Measurements from ENCODE around the gene C5AR2.

The C5AR2 gene

GRCh38 chr19:47306303-47306702 is 25.7 kb upstream of the C5AR2 start:
- WGBS, result 97% methylated on average over 3 of the region's 3 CpGs
- no peak overlapping the region for H2BK5ac ChIP-seq (ENCODE audit: low read depth, low read length, poor library complexity, severe bottlenecking)

DNA sequence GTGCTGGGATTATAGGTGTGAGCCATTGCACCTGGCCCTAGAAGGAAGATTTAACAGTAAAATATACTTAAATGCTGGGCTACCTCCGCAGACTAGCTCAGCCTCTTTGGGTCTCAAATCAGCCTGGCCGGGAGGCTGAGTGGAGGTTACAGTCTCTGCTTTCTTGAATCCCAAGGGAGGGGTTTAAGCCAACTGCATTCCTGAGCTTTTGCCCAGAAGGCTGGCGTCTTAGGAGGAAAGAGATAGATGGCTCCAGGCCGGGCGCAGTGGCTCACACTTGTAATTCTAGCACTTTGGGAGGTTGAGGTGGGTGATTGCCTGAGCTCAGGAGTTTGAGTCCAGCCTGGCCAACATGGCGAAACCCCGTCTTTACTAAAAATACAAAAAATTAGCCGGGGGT is 22.9 kb upstream of the C5AR2 start:
- Histone ChIP-seq H3K4me2 (ENCODE audit: low read length, poor library complexity, severe bottlenecking) (no peak overlapping the region), H4K8ac (ENCODE audit: low read length) (no peak overlapping the region), H2BK12ac (ENCODE audit: low read length in 2 of 2) (no peak overlapping the region), H3K14ac (ENCODE audit: low read length in 2 of 2) (no peak overlapping the region), H3K23ac (ENCODE audit: low read length in 2 of 2) (no peak overlapping the region), H3K27me3 (ENCODE audit: control insufficient read depth in 1 of 2, insufficient read depth in 1 of 2, low read length in 2 of 2) (peaks cover 6 to 16% of the 10 kb centered on the region in 2 experiments), H3K27ac (ENCODE audit: low read length, poor library complexity, severe bottlenecking) (no peak overlapping the region), H3K9me3 (ENCODE audit: control insufficient read depth, low read length) (no peaks in the 10 kb centered on the region), H2BK120ac (ENCODE audit: low read depth, low read length) (no peak overlapping the region), H3K4me1 (ENCODE audit: control insufficient read depth, insufficient read depth, low read depth, low read length) (peaks cover 1% of the 10 kb centered on the region), H2BK15ac (ENCODE audit: low read depth, poor library complexity, severe bottlenecking) (no peak overlapping the region), H4K91ac (ENCODE audit: low read length) (no peak overlapping the region), H2BK5ac (ENCODE audit: low read depth, low read length, poor library complexity, severe bottlenecking) (no peak overlapping the region), H3K4ac (ENCODE audit: low read depth in 1 of 2, low read length in 2 of 2) (no peak overlapping the region), H2AK5ac (ENCODE audit: low read length, severe bottlenecking) (no peak overlapping the region), H2AFZ (ENCODE audit: low read depth, low read length) (no peak overlapping the region), H3K36me3 (ENCODE audit: control insufficient read depth in 1 of 2, insufficient read depth in 2 of 2, low read depth in 1 of 2, low read length in 2 of 2) (no peaks in the 10 kb centered on the region), H3K79me1 (replicated peaks; ENCODE audit: low read length, poor library complexity, severe bottlenecking) (no peaks in the 10 kb centered on the region), H3K18ac (ENCODE audit: low read depth in 1 of 2, low read length in 2 of 2) (no peak overlapping the region), H3K4me3 (ENCODE audit: insufficient read depth in 1 of 2, low read depth in 1 of 2, low read length in 2 of 2) (no peak overlapping the region), H3K9ac (ENCODE audit: low read length) (no peak overlapping the region)
- DNase-seq, result no peak
- WGBS, result 89% methylated on average over 8 of the region's 8 CpGs

More at GRCh38 chr19:47306303-47306702, 25.7 kb upstream of the C5AR2 start:
- Histone ChIP-seq H3K36me3 (ENCODE audit: control insufficient read depth in 1 of 2, insufficient read depth in 2 of 2, low read depth in 1 of 2, low read length in 2 of 2) (no peaks in the 10 kb centered on the region), H2BK15ac (ENCODE audit: low read depth, poor library complexity, severe bottlenecking) (no peak overlapping the region), H2BK12ac (ENCODE audit: low read length in 2 of 2) (no peak overlapping the region), H3K18ac (ENCODE audit: low read depth in 1 of 2, low read length in 2 of 2) (no peak overlapping the region), H3K4me3 (ENCODE audit: insufficient read depth in 1 of 2, low read depth in 1 of 2, low read length in 2 of 2) (no peak overlapping the region), H3K79me1 (replicated peaks; ENCODE audit: low read length, poor library complexity, severe bottlenecking) (no peaks in the 10 kb centered on the region), H3K4ac (ENCODE audit: low read depth in 1 of 2, low read length in 2 of 2) (no peak overlapping the region), H3K9ac (ENCODE audit: low read length) (no peak overlapping the region), H3K27me3 (ENCODE audit: control insufficient read depth in 1 of 2, insufficient read depth in 1 of 2, low read length in 2 of 2) (peaks cover 6 to 16% of the 10 kb centered on the region in 2 experiments), H3K23ac (ENCODE audit: low read length in 2 of 2) (no peak overlapping the region), H3K4me1 (ENCODE audit: control insufficient read depth, insufficient read depth, low read depth, low read length) (no peaks in the 10 kb centered on the region), H2AFZ (ENCODE audit: low read depth, low read length) (no peak overlapping the region), H3K14ac (ENCODE audit: low read length in 2 of 2) (no peak overlapping the region), H3K4me2 (ENCODE audit: low read length, poor library complexity, severe bottlenecking) (no peak overlapping the region), H4K8ac (ENCODE audit: low read length) (no peak overlapping the region), H2BK120ac (ENCODE audit: low read depth, low read length) (no peak overlapping the region), H4K91ac (ENCODE audit: low read length) (no peak overlapping the region), H3K9me3 (ENCODE audit: control insufficient read depth, low read length) (no peaks in the 10 kb centered on the region), H3K27ac (ENCODE audit: low read length, poor library complexity, severe bottlenecking) (no peak overlapping the region), H2AK5ac (ENCODE audit: low read length, severe bottlenecking) (no peak overlapping the region)
- no peak for DNase-seq

DNA sequence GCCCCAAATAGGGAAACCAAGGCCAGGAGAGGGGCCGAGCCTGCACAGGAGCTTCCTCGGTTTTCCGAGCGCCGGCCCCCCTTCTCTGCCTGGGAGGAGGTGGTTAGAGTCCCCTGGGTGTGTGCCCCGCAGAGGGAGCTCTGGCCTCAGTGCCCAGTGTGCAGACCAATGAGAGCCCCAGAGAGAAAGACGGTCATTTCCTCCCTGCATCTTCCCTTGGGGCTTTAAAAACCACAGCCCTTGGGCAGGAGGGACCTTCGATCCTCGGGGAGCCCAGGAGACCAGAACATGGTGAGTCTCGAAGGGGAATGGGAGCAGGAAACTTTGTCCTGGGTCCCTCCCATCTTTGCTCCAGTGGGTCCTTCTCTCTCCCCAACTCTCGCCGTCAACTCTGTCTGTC is 22.4 kb upstream of the C5AR2 start, which contains the start of gene C5AR1:
Gene C5AR1 (plus strand): TSS at position 254 of the 400 bp plus-strand sequence. CDS start 35 bp downstream, at position 289.
- Histone ChIP-seq H2BK5ac (ENCODE audit: low read depth, low read length, poor library complexity, severe bottlenecking) (no peak within 1 kb of the TSS), H3K4me1 (ENCODE audit: control insufficient read depth, insufficient read depth, low read depth, low read length) (peaks cover 1% of the 10 kb centered on the region), H3K23ac (ENCODE audit: low read length in 2 of 2) (no peak within 1 kb of the TSS), H2AK5ac (ENCODE audit: low read length, severe bottlenecking) (no peak within 1 kb of the TSS), H3K18ac (ENCODE audit: low read depth in 1 of 2, low read length in 2 of 2) (peak within 1 kb of the TSS in 1 of 2 experiments; percentile 9), H3K4ac (ENCODE audit: low read depth in 1 of 2, low read length in 2 of 2) (no peak within 1 kb of the TSS), H4K8ac (ENCODE audit: low read length) (no peak within 1 kb of the TSS), H2BK120ac (ENCODE audit: low read depth, low read length) (no peak within 1 kb of the TSS), H2AFZ (ENCODE audit: low read depth, low read length) (no peak within 1 kb of the TSS), H2BK12ac (ENCODE audit: low read length in 2 of 2) (no peak within 1 kb of the TSS), H3K4me2 (ENCODE audit: low read length, poor library complexity, severe bottlenecking) (no peak within 1 kb of the TSS), H3K9ac (ENCODE audit: low read length) (no peak within 1 kb of the TSS), H3K27me3 (ENCODE audit: control insufficient read depth in 1 of 2, insufficient read depth in 1 of 2, low read length in 2 of 2) (peaks cover 6 to 16% of the 10 kb centered on the region in 2 experiments), H3K79me1 (replicated peaks; ENCODE audit: low read length, poor library complexity, severe bottlenecking) (no peaks in the 10 kb centered on the region), H3K14ac (ENCODE audit: low read length in 2 of 2) (peak within 1 kb of the TSS in 1 of 2 experiments; percentile 71), H3K27ac (ENCODE audit: low read length, poor library complexity, severe bottlenecking) (no peak within 1 kb of the TSS), H3K4me3 (ENCODE audit: insufficient read depth in 1 of 2, low read depth in 1 of 2, low read length in 2 of 2) (no peak within 1 kb of the TSS), H4K91ac (ENCODE audit: low read length) (no peak within 1 kb of the TSS), H3K36me3 (ENCODE audit: control insufficient read depth in 1 of 2, insufficient read depth in 2 of 2, low read depth in 1 of 2, low read length in 2 of 2) (no peaks in the 10 kb centered on the region), H3K9me3 (ENCODE audit: control insufficient read depth, low read length) (no peaks in the 10 kb centered on the region), H2BK15ac (ENCODE audit: low read depth, poor library complexity, severe bottlenecking) (no peak within 1 kb of the TSS)
- WGBS, result 68% methylated on average over 8 of the region's 12 CpGs
- DNase-seq, result no peak

DNA sequence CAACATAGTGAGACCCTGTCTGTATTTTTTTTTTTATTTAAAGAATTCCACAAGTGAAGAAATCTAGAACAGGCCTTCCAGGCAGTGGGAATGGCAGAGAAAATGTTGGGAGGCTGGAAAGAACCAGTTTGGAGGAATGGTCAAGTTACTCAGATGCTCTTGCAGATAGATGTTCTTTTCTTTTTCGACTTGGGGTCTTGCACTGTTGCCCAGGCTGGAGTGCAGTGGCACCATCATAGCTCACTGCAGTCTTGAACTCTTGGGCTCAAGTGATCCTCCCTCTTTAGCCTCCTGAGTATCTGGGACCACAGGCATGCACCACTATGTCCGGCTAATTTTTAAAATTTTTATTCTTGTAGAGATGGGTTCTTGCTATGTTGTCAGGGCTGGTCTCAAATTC is 21.7 kb upstream of the C5AR2 start:
- H3K4me1 ChIP-seq (ENCODE audit: control insufficient read depth, insufficient read depth, low read depth, low read length), result peaks cover 3% of the 10 kb centered on the region
- WGBS, result 78% methylated on average over 1 of the region's 2 CpGs
- no peak overlapping the region for H2AFZ ChIP-seq (ENCODE audit: low read depth, low read length)
- H4K8ac ChIP-seq (ENCODE audit: low read length), result no peak overlapping the region
- no peak overlapping the region for H2BK5ac ChIP-seq (ENCODE audit: low read depth, low read length, poor library complexity, severe bottlenecking)
- no peak for DNase-seq
- no peaks in the 10 kb centered on the region for H3K9me3 ChIP-seq (ENCODE audit: control insufficient read depth, low read length)
- no peak overlapping the region for H3K23ac ChIP-seq (ENCODE audit: low read length in 2 of 2)
- H2BK15ac ChIP-seq (ENCODE audit: low read depth, poor library complexity, severe bottlenecking), result no peak overlapping the region
- no peak overlapping the region for H4K91ac ChIP-seq (ENCODE audit: low read length)
- H2BK12ac ChIP-seq (ENCODE audit: low read length in 2 of 2), result no peak overlapping the region
- peaks cover 6 to 16% of the 10 kb centered on the region in 2 experiments for H3K27me3 ChIP-seq (ENCODE audit: control insufficient read depth in 1 of 2, insufficient read depth in 1 of 2, low read length in 2 of 2)
- no peak overlapping the region for H3K4me3 ChIP-seq (ENCODE audit: insufficient read depth in 1 of 2, low read depth in 1 of 2, low read length in 2 of 2)
- no peak overlapping the region for H2AK5ac ChIP-seq (ENCODE audit: low read length, severe bottlenecking)
- no peak overlapping the region for H2BK120ac ChIP-seq (ENCODE audit: low read depth, low read length)
- no peak overlapping the region for H3K4me2 ChIP-seq (ENCODE audit: low read length, poor library complexity, severe bottlenecking)
- no peak overlapping the region for H3K14ac ChIP-seq (ENCODE audit: low read length in 2 of 2)
- no peaks in the 10 kb centered on the region for H3K36me3 ChIP-seq (ENCODE audit: control insufficient read depth in 1 of 2, insufficient read depth in 2 of 2, low read depth in 1 of 2, low read length in 2 of 2)
- H3K27ac ChIP-seq (ENCODE audit: low read length, poor library complexity, severe bottlenecking), result no peak overlapping the region
- H3K18ac ChIP-seq (ENCODE audit: low read depth in 1 of 2, low read length in 2 of 2), result no peak overlapping the region
- H3K4ac ChIP-seq (ENCODE audit: low read depth in 1 of 2, low read length in 2 of 2), result no peak overlapping the region
- no peaks in the 10 kb centered on the region for H3K79me1 ChIP-seq (replicated peaks; ENCODE audit: low read length, poor library complexity, severe bottlenecking)
- no peak overlapping the region for H3K9ac ChIP-seq (ENCODE audit: low read length)
